ENCODE measurements around the gene ATP13A3.

Gene ATP13A3

DNA sequence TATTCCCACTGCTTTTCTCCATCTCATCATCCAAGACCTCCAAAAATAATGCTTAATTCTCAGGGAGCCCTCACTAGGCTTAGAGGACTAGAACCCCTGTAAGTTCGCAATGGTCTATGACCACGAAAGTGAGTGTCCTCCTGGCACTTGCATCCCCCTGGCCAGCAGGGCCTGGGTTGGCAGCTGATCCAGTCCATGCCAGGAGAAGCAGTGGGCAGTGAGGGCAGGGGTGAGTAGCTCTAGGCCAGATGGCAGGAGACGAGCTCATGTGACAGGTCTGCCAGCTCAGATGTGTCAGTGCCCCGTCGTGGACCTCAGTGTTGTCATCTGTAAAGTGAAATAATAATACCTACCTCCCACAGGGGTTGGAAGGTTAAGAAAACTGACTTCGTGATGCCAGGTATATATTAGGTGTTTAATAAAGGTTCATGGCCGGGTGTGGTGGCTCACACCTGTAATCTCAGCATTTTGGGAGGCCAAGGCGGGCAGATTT lies 98.8 kb downstream of the ATP13A3 start:
- no peak for DNase-seq

DNA sequence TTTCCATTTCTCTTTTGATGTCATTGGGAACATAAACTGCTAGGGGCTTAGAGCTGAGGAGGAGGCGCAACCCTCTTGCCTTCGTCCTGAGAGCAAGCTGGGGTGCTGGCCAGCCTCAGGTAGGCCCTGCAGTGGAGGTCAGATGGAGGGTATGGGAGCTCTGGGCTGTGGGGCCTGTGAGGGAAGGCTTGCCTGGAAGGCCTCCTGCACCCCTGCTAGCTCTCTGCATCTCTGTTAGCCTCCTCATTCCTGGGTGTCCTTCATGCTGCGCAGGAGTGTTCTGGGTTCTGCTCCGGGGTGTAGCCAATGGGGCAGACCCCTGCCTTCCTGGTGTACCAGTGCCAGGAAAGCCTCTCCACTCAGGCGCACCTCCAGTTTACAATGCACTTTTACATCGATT lies 99.5 kb downstream of the ATP13A3 start:
- no peak for DNase-seq

DNA sequence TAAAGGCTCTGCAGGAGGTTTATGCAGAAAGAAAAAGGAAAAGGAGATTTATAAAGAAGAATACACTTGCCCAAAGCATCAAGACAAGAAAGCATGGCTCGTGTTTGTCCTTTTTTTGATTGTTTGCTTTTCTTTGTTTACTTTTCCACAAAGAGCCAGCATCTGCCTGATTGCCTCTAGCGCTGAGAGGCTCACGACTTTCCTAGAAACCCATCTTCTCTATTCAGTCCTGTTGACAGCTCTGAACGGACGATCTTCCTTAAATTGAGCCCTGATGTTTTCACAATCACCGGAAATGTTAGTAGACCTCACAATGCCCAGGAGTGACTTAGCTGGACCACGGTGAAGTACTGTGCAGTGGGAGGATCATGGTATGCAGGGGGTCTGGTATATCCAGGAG lies 100.2 kb downstream of the ATP13A3 start:
- DNase-seq = no peak

DNA sequence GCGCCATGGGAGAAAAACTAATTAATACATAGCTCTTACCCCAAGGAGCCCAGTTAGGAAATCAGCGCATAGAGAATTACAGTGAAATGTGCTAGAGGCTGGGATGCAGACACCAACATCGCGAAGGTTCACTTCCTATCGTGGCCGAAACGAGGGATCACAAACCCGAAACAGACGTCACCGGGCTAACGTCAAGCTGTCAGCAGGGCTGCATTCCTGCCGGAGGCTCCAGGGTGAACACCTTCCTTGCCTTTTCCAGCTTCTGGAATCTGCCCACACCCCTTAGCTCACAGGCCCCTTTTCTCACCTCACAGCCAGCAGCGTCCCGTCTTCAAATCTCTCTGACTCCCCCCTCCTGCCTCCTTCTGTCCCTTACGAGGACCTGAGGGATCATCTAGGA lies 100.7 kb downstream of the ATP13A3 start:
- no peak for DNase-seq

DNA sequence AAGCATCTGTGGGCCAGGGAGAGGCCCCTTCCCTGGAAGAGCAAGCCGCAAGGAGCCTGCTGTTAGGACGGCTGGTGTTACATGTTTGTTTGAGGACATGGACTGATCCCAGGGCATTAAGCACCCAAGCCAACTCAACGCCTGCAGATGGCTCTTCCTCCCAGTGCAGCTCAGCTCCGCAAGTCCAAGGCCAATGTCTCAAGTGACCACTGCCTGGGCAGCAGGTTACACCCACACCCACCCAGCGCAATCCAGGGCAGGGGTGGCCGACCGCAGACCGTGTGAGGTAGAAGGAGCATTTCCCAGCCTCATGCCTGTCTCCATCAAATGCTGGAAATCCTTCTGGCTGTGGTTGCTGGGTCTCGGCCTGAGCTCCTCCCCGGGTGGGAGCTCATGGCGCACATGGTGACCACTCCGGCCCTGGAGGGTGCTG lies 102.2 kb downstream of the ATP13A3 start:
- DNase-seq = no peak

DNA sequence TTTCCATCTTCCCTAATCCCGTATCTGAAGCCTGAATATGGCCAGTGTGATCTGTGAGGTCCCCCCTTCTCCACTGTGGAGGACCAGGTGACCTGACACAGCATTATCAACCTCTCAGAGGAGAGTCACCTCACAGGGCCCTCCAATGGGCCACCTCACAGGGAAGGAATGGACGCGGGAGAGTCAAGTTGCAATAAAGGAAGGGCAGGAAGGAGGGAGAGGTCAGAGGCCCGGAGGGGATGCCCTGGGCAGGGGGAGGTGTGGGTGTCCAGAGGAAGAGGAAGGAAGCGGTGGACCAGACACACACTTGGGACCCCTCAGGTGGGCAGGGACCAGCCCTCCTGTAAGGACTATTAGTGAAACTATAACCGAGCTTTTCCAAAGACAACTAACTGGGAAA lies 102.6 kb downstream of the ATP13A3 start:
- no peak for DNase-seq

DNA sequence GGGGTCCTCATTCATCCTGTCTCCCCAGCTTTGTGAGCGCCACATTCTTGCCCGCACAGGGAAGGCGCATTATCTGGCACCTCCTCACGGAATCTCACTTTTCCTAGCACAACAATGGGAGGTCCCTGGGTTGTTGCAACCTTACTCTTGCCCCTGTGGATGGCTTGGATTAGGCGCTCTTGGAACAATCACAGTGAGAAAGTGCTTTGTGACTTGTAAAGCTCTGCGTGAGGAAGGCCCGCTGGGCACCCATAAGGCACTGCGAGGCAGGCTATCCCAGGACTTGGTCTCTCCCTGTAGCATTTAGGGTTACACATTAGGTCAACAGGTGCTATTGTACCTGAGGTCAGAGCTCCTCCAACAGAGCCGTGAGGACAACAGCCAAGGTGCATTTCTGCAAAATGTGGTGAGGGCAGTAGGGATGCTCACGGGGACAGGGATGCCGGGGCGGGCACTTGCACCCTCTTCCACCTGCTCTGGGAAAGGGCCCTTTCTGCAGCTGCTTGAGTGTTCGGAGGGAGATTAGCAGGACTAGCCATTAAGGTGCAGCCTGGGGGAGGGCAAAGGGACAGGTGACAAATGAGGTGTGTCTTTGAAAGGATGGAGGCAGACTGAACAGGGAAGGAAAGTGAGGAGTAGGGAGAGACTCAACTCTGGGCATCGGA lies 103.4 kb downstream of the ATP13A3 start:
- no peak for DNase-seq

DNA sequence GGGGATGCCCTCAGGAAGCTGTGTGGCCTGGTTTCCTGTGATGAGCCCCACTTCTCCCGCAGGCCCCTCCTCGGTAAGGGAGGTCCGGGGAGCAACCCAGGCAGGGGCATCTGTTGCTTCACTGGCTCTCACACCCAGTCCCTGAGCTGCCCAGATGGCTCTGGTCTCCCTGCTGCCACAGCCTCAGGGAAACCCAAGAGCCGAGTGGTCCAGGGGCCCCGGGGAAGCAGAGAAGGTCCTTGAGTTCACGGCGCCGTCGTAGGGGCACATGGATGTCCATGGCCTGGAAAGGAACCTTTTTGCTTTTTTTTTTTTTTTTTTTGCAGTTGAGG lies 103.9 kb downstream of the ATP13A3 start:
- DNase-seq = no peak

DNA sequence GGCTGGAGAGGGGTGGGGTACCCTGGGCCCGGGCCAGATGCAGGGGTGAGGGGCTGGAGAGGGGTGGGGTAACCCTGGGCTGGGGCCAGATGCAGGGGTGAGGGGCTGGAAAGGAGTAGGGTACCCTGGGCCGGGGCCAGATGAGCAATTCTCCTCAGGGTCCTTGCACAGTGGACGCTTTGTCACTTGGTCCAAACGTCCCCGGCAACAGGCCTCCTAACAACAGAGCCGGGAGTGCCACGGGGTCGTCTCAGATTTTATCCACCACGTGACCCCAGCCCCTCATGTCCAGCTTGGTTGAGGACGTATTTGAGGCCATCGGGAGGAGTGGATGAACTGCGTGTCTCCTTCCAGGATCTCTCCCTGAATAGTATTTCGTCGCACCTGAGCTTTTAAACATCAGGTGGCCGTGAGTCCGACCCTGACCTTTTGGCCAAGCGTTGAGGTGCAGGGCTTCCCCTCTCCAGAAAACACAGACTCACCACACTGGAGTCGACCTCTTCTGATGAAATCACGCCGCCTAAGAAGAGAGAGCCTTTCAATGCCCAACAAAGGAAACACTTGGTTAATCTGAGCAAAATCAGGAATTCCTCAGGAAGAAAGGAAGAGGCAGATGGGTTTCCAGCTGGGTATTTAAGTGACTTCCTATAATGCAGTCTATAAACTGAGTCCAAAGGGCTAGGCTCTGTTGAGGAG lies 104.5 kb downstream of the ATP13A3 start:
- DNase-seq = no peak

DNA sequence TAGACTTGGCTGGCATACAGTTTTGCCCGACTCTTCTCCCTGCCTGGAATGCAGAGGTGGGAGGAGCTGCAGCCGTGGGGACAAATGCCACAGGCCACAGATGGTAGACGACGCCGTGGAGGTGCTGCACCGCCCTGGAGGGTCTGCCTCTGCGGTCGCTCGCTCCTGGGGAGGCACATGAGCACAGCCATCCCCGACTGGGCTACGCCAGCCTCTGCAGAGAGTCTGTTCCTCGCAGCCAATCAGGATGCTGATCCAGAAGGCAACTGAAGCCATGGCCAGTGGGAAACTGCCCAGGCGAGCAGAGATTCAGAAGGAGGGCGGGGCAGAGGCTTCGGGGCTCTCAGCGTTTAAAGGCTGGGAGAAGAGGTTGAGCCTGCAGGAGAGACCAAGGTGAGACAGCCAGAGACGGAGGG lies 105.3 kb downstream of the ATP13A3 start:
- DNase-seq = no peak

DNA sequence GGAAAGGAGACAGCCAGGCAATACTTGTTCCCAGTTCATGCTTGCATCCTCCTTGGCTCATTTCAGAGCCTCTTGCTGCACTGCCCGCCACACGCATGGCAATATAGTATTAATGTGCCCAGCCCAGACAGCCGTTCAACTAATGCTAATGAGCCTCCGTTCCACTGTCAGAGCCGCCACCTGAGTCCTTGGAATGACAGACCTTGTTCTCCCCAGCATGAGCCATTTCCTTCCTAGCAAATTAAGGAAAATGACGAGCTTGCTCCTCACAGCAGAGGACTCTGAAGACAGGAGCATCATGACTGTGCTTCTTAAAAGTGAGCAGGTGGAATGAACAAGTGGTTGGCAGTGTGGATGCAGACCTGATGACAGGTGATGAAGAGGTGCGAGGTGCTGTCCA lies 106.5 kb downstream of the ATP13A3 start:
- DNase-seq = no peak

DNA sequence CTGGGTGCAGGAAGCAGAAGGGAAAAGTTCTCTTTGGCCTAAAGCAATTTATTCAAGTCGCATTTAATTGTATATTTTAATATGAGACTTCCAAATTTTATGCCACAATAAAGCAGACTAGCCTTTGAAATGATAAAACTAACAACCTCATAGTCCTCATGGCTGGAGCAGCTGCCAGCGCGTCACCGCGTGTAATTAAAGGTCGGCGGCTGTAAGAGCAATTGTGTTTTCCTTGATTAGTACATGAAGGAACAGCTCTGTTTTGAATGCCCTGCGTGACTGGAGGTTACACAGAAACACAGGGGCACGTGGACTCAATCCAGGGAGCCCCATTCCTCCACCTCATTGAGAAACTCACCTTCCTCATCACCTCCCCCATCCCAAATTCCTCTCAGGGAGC lies 107.2 kb downstream of the ATP13A3 start:
- no peak for DNase-seq

DNA sequence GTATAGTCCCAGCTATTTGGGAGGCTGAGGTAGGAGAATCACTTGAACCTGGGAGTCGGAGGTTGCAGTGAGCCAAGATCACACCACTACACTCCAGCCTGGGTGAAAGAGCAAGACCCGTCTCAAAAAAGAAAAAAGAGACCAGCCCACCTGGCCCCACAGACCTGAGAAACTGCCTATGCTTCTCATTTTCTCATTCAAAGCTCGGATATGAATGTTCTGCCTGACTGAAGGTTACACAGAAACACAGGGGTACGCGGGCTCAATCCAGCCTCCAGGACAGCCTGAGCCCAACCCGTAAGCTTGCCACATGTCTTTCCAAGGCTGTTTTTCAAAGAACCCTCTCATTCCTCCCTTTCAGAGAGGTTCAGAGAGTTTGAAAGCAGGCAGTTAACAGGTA lies 107.6 kb downstream of the ATP13A3 start:
- DNase-seq = no peak

DNA sequence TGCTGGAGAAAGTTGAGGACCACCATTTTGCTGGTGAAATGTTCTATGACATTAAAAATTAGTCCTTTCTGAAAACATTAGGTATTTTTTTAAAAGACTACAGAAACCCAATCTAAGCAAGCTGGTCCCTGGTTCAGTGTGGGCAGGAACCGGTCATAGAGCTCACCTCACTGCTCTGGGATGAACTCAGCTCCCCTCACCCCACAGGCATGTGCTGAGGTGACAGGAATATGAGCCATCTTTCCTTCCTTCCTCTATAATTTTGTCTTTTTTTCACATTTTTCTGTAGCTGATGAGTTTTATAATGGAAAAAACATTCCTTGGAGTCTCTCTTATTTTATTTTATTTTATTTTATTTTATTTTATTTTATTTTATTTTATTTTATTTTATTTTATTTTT lies 109.1 kb downstream of the ATP13A3 start:
- no peak for DNase-seq

DNA sequence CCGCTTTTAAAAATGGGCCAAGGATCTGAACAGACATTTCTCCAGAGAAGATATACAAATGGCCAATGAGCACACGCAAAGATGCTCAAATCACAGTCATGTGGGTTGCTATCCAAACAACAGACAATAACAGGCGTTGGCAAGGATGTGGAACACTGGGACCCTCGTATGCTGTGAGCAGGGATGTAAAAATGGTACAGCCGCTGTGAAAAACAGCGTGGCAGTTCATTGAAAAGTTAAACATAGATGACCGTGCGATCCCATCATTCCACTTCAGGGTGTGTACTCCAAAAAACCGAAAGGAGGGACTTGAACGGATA lies 110.6 kb downstream of the ATP13A3 start:
- DNase-seq = no peak

DNA sequence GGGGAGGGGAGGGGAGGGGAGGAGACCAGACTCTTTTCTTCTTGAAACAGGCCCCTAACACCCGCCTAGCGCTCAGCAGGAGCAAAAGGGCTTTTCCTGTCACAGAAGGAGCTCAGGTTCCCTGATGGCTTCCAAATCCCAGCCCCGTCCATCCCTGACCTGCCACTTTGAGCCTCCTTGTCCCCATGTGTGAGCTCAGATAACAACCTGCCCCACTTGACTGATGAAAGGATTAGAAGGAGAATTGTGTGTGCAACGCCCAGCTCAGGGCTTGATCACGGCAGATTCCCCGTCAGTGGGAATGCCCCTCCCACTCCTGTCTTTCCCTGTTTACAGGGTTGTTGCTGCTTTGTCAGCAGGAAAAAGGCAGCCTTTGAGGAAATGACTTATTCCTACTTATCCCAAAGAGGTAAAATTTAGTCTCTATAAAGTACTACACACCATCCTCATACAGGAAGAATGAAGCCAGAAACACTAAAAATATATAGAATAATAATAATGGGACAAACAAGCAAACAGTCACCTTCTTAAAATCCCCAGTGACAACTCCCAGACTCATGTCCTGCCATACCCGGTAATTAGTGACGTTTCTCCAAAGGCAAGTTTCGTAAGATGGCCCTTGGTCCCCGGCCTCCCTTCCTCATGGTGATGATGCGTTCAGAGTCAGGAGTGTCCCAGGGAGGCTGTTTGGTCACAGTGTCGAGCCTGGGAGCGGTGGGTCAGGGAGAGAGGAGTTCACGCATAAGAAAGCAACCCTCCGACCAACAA lies 111.1 kb downstream of the ATP13A3 start:
- DNase-seq = no peak

DNA sequence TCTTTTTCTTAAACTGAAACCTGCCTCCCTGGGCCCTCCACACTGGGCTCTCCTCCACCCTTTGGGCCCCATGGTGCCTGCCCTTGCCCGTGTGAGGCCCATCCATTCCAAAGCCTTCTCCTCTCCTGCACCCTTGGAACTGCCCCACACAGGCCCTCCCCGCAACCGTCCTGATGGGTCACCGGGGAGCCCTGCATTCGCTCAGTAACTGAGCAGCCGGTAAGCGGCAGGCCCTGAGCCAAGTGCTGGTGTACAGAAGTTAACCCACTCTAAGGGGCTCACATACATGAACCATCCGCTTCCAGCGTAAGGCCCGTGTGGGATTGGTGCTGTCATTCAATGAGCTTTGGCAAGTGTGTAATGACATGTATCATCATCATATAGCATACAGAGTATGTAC lies 111.9 kb downstream of the ATP13A3 start:
- no peak for DNase-seq

DNA sequence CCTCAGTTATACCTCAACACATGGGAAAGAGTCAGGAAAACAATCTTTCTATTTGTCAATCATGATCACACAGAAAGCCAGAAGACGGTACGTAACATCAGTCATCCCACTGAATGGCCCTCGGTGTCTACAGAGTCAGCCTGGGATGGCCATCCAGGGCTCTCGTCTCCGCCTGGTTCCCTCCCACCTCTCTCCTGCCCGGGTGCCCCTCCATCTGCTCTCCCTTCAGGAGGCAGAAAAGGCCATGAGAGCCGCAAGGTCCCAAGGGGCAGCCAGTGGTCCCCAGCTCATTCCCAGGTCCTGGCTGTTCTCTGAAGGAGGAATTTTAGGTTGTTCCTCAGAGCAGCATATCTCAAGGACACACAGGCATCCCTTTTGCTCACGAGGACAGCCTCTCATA lies 112.9 kb downstream of the ATP13A3 start:
- DNase-seq = no peak

DNA sequence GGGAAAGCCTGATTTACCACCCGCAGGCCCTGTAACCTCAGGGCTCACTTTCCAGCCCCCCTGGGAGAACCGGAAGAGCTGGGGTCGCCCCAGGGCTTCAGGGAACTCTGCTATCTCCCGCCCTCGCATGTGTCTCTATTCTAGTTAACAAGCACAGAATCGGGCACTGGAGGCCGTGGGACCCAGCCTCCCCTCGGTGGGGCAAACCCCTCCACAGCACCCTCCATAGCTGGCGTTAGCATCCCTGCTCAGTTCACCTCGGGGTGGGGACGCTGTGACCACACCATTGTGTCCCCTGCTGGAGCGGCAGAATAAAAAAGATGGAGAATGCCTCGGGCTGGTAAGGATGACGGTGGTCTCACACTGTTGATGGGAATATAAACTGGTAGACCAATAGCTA lies 113.8 kb downstream of the ATP13A3 start:
- DNase-seq = no peak

DNA sequence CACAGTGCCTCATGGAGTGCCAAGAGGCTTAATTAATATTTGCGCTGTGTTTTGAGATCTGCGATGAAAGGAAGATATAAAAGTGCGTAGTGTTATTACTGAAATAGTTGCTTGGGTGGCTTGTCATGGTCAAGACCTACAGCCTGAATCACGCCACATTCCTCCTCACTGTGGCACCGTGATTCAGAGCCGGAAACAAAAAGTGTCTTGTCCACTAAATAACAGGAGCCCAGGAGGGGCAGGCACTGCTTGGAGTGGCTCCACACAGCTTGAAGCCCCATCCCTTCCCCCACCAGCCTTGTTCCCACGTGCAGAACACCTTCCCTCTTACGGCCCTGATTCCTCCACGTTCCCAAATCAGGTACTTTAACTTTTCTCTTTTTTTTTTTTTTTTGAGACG lies 116.0 kb downstream of the ATP13A3 start:
- no peak for DNase-seq

DNA sequence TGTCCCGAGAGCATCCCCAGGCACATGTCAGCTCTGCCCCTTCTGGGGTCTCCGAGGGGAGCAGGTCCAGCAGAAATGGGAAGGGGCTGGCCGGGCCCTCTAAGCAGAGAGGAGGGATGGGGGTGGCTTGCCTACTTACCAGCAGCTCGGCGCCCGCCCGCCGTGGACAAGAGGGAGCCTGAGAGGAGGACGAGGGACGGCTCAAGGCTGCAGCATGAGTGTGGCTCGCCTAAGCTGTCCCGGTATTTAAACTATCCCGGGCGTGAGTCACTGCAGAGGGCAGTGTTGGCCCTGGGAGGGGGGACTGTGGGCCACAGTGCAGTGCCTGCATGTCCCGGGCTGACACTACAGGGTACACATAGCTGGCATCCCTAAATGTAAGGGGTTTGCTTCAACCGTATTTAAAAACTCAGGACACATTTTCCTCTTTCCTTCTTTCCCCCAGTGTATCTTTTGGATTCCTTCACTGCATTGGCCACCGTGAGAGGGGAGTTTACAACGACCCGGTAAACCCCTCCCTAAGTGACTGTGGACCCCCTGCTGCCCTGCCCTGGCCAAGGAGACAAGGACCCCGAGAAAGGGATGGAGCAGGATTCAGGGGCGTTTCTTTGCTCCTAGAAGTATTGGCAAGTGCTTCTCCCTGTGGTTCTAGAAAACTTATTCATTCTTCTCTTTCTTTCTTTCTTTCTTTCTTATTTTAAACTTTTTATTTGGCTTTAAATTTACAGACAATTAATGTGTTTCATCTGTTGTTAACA lies 117.1 kb downstream of the ATP13A3 start, which contains the start of gene LRRC15:
Gene LRRC15 (minus strand): TSS at position 222 of the 758 bp plus-strand sequence. CDS start 8,700 bp downstream, outside the sequence.
- DNase-seq = peak; percentile 26

DNA sequence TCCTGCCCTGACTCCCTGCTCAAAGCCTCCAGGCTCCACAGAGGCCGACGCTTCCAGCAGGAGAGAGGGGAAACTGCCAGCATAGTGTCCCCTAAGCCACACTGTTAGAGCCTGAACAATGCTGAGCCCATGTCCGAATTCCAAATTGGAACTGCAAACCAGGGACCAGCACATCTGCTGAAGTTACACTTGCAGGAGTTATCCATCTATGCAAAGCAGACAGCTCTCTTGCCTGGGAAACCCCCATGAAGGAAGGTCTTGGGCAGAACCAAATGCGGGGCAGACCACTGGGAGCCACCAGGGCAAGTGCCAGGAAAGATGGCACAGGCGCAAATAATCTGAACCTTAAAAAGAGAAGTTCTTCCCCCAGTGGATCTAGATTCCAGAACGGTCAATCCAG lies 117.9 kb downstream of the ATP13A3 start:
- DNase-seq = no peak
